Stimulated activated CD8-positive, alpha-beta memory T cell treated with anti-CD3 and anti-CD28 coated beads, Interleukin-4, amount 100 ng/mL, for 4 hours (primary cell): ENCODE data around the gene TUT4.

Source experiments
- DNase-seq, 2 donors: peaks; one replicate each; pipeline ENCODE4 v3.0.0-alpha.2; 2020; ENCODE audit warnings: low read depth in 2 of 2, low spot score in 1 of 2

Gene TUT4

GRCh38 chr1:52472384-52472783, 80.5 kb downstream of the TUT4 start:
- DNase-seq: no peak

GRCh38 chr1:52469108-52469507, 83.8 kb downstream of the TUT4 start:
- DNase-seq: no peak

GRCh38 chr1:52463891-52464290, 89.0 kb downstream of the TUT4 start:
- no peak for DNase-seq

GRCh38 chr1:52461821-52462220, 91.1 kb downstream of the TUT4 start:
- DNase-seq: no peak

GRCh38 chr1:52460694-52461093, 92.2 kb downstream of the TUT4 start:
- DNase-seq: no peak

- DNase-seq: no peak
These were observed 97.2 kb downstream of the TUT4 start for GRCh38 chr1:52455686-52456085.

- DNase-seq: no peak
These were observed 98.1 kb downstream of the TUT4 start for GRCh38 chr1:52454779-52455178.

- DNase-seq: no peak
These were observed 98.8 kb downstream of the TUT4 start for GRCh38 chr1:52454127-52454526.

GRCh38 chr1:52444463-52444862, 108.4 kb downstream of the TUT4 start:
- no peak for DNase-seq

- DNase-seq: no peak
These were observed 112.9 kb downstream of the TUT4 start for GRCh38 chr1:52439976-52440375.

GRCh38 chr1:52436817-52437216, 116.1 kb downstream of the TUT4 start:
- DNase-seq: no peak

- DNase-seq: no peak
These were observed 117.2 kb downstream of the TUT4 start for GRCh38 chr1:52435650-52436049.

GRCh38 chr1:52435211-52435610, 117.7 kb downstream of the TUT4 start:
- no peak for DNase-seq

GRCh38 chr1:52432807-52433206, 120.1 kb downstream of the TUT4 start:
- DNase-seq: no peak

- DNase-seq: no peak
These were observed 125.7 kb downstream of the TUT4 start for GRCh38 chr1:52427152-52427551.

GRCh38 chr1:52426371-52426770, 126.5 kb downstream of the TUT4 start:
- no peak for DNase-seq

GRCh38 chr1:52424813-52425212, 128.1 kb downstream of the TUT4 start:
- no peak for DNase-seq

GRCh38 chr1:52424231-52424636, 128.7 kb downstream of the TUT4 start:
- no peak for DNase-seq

GRCh38 chr1:52423771-52424170, 129.1 kb downstream of the TUT4 start:
- peak; percentile 37 to 41 for DNase-seq

- no peak for DNase-seq
These were observed 129.8 kb downstream of the TUT4 start for GRCh38 chr1:52423055-52423454.

- DNase-seq: no peak
These were observed 132.2 kb downstream of the TUT4 start for GRCh38 chr1:52420713-52421112.

- no peak for DNase-seq
These were observed 136.1 kb downstream of the TUT4 start for GRCh38 chr1:52416811-52417210.

GRCh38 chr1:52414942-52415341, 137.9 kb downstream of the TUT4 start:
- no peak for DNase-seq

- DNase-seq: no peak
These were observed 139.4 kb downstream of the TUT4 start for GRCh38 chr1:52413410-52413989.
